K562 (cell line): ENCODE results near the gene AP2A2. TPM values are rescaled to one million over a fixed set of nuclear protein-coding genes. Genes with fewer than 3 reads are reported as not detected.

ENCODE experiments used
- ATAC-seq: fragments of 200-7000 bp; cut with Tn5 transposase; 3 replicates; pipeline ENCODE4 v1.9.1; 2020; ENCODE audit warnings: moderate library complexity
- BruUV-seq: library from RNA; stranded (reverse); fragments of 400-500 nt; replicated peaks from 2 replicates; lab custom pipeline; 2021; lab: Mats Ljungman, UMichigan
- CTCF ChIA-PET: fragments of 300-600 bp; formaldehyde crosslinking; extraction: SDS; loops from one replicate; lab custom pipeline; 2021; ENCODE audit warnings: low intra/inter-chr PET ratio; lab: Yijun Ruan, JAX
- POLR2A ChIA-PET: fragments of 300-600, 350-650 bp; sonication (Branson Sonifier 250); formaldehyde crosslinking; extraction: SDS; loops from one replicate; lab custom pipeline; 2021; ENCODE audit warnings: antibody characterized with exemption, inconsistent platforms; lab: Yijun Ruan, JAX
- DNase-seq, 4 experiments: peaks; one replicate each; pipeline versions ENCODE4 v3.0.0 to v3.0.0-alpha.2; 2011 to 2018; ENCODE audit warnings: low spot score in 3 of 4, mixed read lengths in 3 of 4; ENCODE audit errors: extremely low read depth in 1 of 4
- FAIRE-seq: peaks from 2 replicates; lab custom pipeline; 2011; peaks lifted over from hg19 to GRCh38; lab: Jason Lieb, UNC
- H2AFZ ChIP-seq: 2 replicates; pipeline ENCODE4 v1.6.0; 2011; ENCODE audit warnings: low read depth, low read length, control low read depth, inconsistent platforms
- H3K27ac ChIP-seq: fragments of 200-600 bp; 3 replicates; pipeline ENCODE4 v1.8.0; 2011; ENCODE audit warnings: low read depth, mild to moderate bottlenecking, control low read depth, inconsistent platforms, low read length, moderate library complexity, mixed read lengths; ENCODE audit errors: extremely low read depth
- H3K27me3 ChIP-seq, 2 experiments: fragments of 300-600 bp in 1 of 2; 2 replicates in 1 of 2; 3 replicates in 1 of 2; pipeline versions ENCODE4 v1.6.0 to v1.8.0; 2011; ENCODE audit warnings: inconsistent platforms in 2 of 2, low read length in 2 of 2, mild to moderate bottlenecking in 1 of 2, mixed read lengths in 1 of 2, moderate library complexity in 1 of 2; ENCODE audit not compliant: control insufficient read depth in 2 of 2, insufficient read depth in 2 of 2
- H3K36me3 ChIP-seq: fragments of 300-600 bp; 3 replicates; pipeline ENCODE4 v1.8.0; 2011; ENCODE audit warnings: mild to moderate bottlenecking, low read length, inconsistent platforms; ENCODE audit not compliant: control insufficient read depth, insufficient read depth
- H3K4me1 ChIP-seq, 2 experiments: fragments of 200-600 bp in 1 of 2; replicated peaks in 1 of 2; 2 replicates in 1 of 2; 3 replicates in 1 of 2; pipeline versions ENCODE4 v1.5.1 to v1.8.0; 2011; ENCODE audit warnings: inconsistent platforms in 2 of 2, low read length in 2 of 2, mild to moderate bottlenecking in 1 of 2, mixed read lengths in 1 of 2, moderate library complexity in 1 of 2; ENCODE audit not compliant: control insufficient read depth in 2 of 2, insufficient read depth in 2 of 2
- H3K4me2 ChIP-seq: 2 replicates; pipeline ENCODE4 v1.6.1; 2011; ENCODE audit warnings: low read length, control low read depth, inconsistent platforms, mixed read lengths; ENCODE audit not compliant: insufficient read depth
- H3K4me3 ChIP-seq: fragments of 200-600 bp; sonication (generic), shearing (Covaris generic); 2 replicates; pipeline ENCODE4 v1.5.1; 2016; ENCODE audit warnings: control low read depth, inconsistent platforms
- H3K79me2 ChIP-seq: fragments of 200-600 bp; 3 replicates; pipeline ENCODE4 v1.8.0; 2011; ENCODE audit warnings: low read length, inconsistent platforms; ENCODE audit not compliant: control insufficient read depth, insufficient read depth
- H3K9ac ChIP-seq, 2 experiments: 2 replicates each; pipeline versions ENCODE4 v1.6.0 to v1.6.1; 2011; ENCODE audit warnings: low read depth in 2 of 2, low read length in 2 of 2, control low read depth in 1 of 2, inconsistent platforms in 1 of 2, mild to moderate bottlenecking in 1 of 2, mixed read lengths in 1 of 2; ENCODE audit not compliant: insufficient read depth in 1 of 2
- H3K9me1 ChIP-seq: one replicate; pipeline ENCODE4 v1.6.0; 2011; ENCODE audit warnings: inconsistent platforms, mild to moderate bottlenecking, low read length, moderate library complexity; ENCODE audit not compliant: control insufficient read depth, insufficient read depth
- H3K9me3 ChIP-seq: replicated peaks from 2 replicates; pipeline ENCODE4 v1.5.1; 2011; ENCODE audit warnings: low read depth, low read length, inconsistent platforms; ENCODE audit not compliant: control insufficient read depth, insufficient read depth
- H4K20me1 ChIP-seq: replicated peaks from 2 replicates; pipeline ENCODE4 v1.6.1; 2011; ENCODE audit warnings: low read length, inconsistent platforms, mixed read lengths; ENCODE audit not compliant: control insufficient read depth, insufficient read depth
- ARHGAP35 ChIP-seq: fragments of 450-650 bp; IDR thresholded peaks from 2 replicates; pipeline ENCODE4 v1.6.1; 2018; ENCODE audit not compliant: partially characterized antibody
- BCL6 ChIP-seq: fragments of 250-450 bp; sonication (Bioruptor Pico); IDR thresholded peaks from 2 replicates; pipeline ENCODE4 v1.4.0; 2020
- CCNT2 ChIP-seq: IDR thresholded peaks from 2 replicates; pipeline ENCODE4 v1.6.1; 2011; ENCODE audit warnings: borderline replicate concordance, low read depth, mild to moderate bottlenecking, moderate library complexity, mixed read lengths, low read length; ENCODE audit not compliant: insufficient read length; ENCODE audit errors: extremely low read depth
- CHD1 ChIP-seq: fragments of 200-600 bp; sonication (generic); IDR thresholded peaks from one replicate; pipeline ENCODE4 v1.6.1; 2012; ENCODE audit warnings: mild to moderate bottlenecking, moderate library complexity, low read length, inconsistent platforms
- CREB5 ChIP-seq: fragments of 250-450 bp; sonication (Bioruptor Pico); IDR thresholded peaks from 2 replicates; pipeline ENCODE4 v1.5.0; 2020; ENCODE audit warnings: mild to moderate bottlenecking
- E2F1 ChIP-seq: sonication (generic); formaldehyde crosslinking; IDR thresholded peaks from 2 replicates; pipeline ENCODE4 v1.8.1; 2023; ENCODE audit warnings: mild to moderate bottlenecking, missing genetic modification reagents, moderate library complexity
- EGR1 ChIP-seq: fragments of 450-650 bp; conservative IDR thresholded peaks from 2 replicates; pipeline ENCODE4 v1.6.1; 2017; ENCODE audit warnings: mild to moderate bottlenecking
- FOXJ3 ChIP-seq: sonication (generic); formaldehyde crosslinking; IDR thresholded peaks from 2 replicates; pipeline ENCODE4 v1.4.0; 2020; ENCODE audit warnings: mild to moderate bottlenecking, missing genetic modification reagents
- KLF6 ChIP-seq: fragments of 250-450 bp; sonication (Bioruptor Pico); IDR thresholded peaks from 2 replicates; pipeline ENCODE4 v1.4.0; 2020; ENCODE audit warnings: mild to moderate bottlenecking, moderate library complexity, borderline replicate concordance
- MLLT1 ChIP-seq, 2 experiments: fragments of 450-650 bp; IDR thresholded peaks; 2 replicates each; pipeline ENCODE4 v1.6.1; 2016
- MYBL2 ChIP-seq, 2 experiments: fragments of 450-650 bp in 1 of 2; sonication (generic) in 1 of 2; formaldehyde crosslinking in 1 of 2; IDR thresholded peaks; 2 replicates each; pipeline versions ENCODE4 v1.6.1 to v1.8.1; 2017 to 2022; ENCODE audit warnings: borderline replicate concordance in 1 of 2, inconsistent platforms in 1 of 2, low read depth in 1 of 2, mild to moderate bottlenecking in 1 of 2, missing genetic modification reagents in 1 of 2, moderate library complexity in 1 of 2
- NR0B1 ChIP-seq: fragments of 450-650 bp; IDR thresholded peaks from one replicate; pipeline ENCODE4 v1.6.1; 2018; ENCODE audit warnings: mild to moderate bottlenecking, moderate library complexity; ENCODE audit not compliant: partially characterized antibody
- PYGO2 ChIP-seq: fragments of 450-650 bp; IDR thresholded peaks from 2 replicates; pipeline ENCODE4 v1.6.1; 2016; ENCODE audit warnings: mild to moderate bottlenecking, missing genetic modification characterization, moderate library complexity, missing compliant biosample characterization
- TFAM ChIP-seq: fragments of 250-450 bp; sonication (Bioruptor Pico); conservative IDR thresholded peaks from 2 replicates; pipeline ENCODE4 v1.5.0; 2021; ENCODE audit warnings: mild to moderate bottlenecking, moderate library complexity
- ZBED1 ChIP-seq: IDR thresholded peaks from 2 replicates; pipeline ENCODE4 v1.6.1; 2014
- ZKSCAN1 ChIP-seq: fragments of 150-350 bp; IDR thresholded peaks from 2 replicates; pipeline ENCODE4 v1.6.1; 2016; ENCODE audit warnings: low read depth, low read length
- ZNF134 ChIP-seq: fragments of 250-450 bp; sonication (Bioruptor Pico); conservative IDR thresholded peaks from 2 replicates; pipeline ENCODE4 v1.4.0; 2020
- ZNF174 ChIP-seq: fragments of 250-450 bp; sonication (Bioruptor Pico); IDR thresholded peaks from 2 replicates; pipeline ENCODE4 v1.4.0; 2020; ENCODE audit warnings: mild to moderate bottlenecking
- ZNF253 ChIP-seq: fragments of 250-450 bp; sonication (Bioruptor Pico); conservative IDR thresholded peaks from 2 replicates; pipeline ENCODE4 v1.6.1; 2021; ENCODE audit warnings: mild to moderate bottlenecking
- WGBS: fragments of 100-300 bp; shearing (Covaris generic); methylation state at CpG from one replicate; pipeline ENCODE4 v1.1.6; 2016; ENCODE audit warnings: low coverage, mixed read lengths; ENCODE audit not compliant: insufficient coverage; ENCODE audit errors: missing lambda C conversion rate; 5-methylcytosine and 5-hydroxymethylcytosine counted together
- in situ Hi-C: fragments of 300-500 bp; cut with MboI; formaldehyde crosslinking; loops from 4 replicates; pipeline ENCODE4 v1.15.0; 2018; ENCODE audit warnings: inconsistent platforms, mixed read lengths
- intact Hi-C: fragments of 100-400 bp; cut with micrococcal nuclease; formaldehyde crosslinking; loops from 2 replicates; pipeline ENCODE4 v1.14.2; 2022
- polyA plus RNA-seq, 8 experiments: library from polyadenylated mRNA; depleted of rRNA in 4 of 8; stranded (reverse) in 5 of 8; unstranded in 3 of 8; fragments of >200 nt; fragmentation: Nextera tagmentation in 2 of 8; fragmentation: Illumina TruSeq in 1 of 8; extraction: Ambion mirVana in 2 of 8; extraction: Trizol in 1 of 8; gene quantifications; 2 replicates each; pipeline versions ENCODE4 v1.2.1 to v1.2.3, GENCODE V29; 2011 to 2014; ENCODE audit warnings: inconsistent platforms in 1 of 8, missing spikeins in 1 of 8
- total RNA-seq, 7 experiments: library from RNA; depleted of rRNA in 6 of 7; stranded (reverse); fragments of >200 nt in 6 of 7; fragmentation: Illumina TruSeq in 2 of 7; extraction: Trizol in 2 of 7; gene quantifications; 2 replicates each; pipeline versions ENCODE4 v1.2.1 to v1.2.3, GENCODE V29; 2011 to 2021; ENCODE audit warnings: low replicate concordance in 1 of 7

The AP2A2 gene
- total and polyA plus RNA-seq, 9 of the 15 experiments (the other 6 are each of a cell fraction or from before 2014, with no cell fraction given): 0.69 to 41.7 (median 15.2) TPM

GRCh38 chr11:934527-934926 is 8.9 kb downstream of the AP2A2 start:
- BruUV-seq: no TSS peak
- Histone ChIP-seq H3K9me1 (no peaks in the 10 kb centered on the region), H3K9me3 (no peaks in the 10 kb centered on the region), H3K4me2 (no peak overlapping the region), H3K27me3 (no peaks in the 10 kb centered on the region), H3K4me1 (peaks cover 10 to 20% of the 10 kb centered on the region in 2 experiments), H4K20me1 (0 out of 2 replicates have a peak, but pooled peaks cover 2% of the 10 kb centered on the region), H2AFZ (no peak overlapping the region), H3K9ac (no peak overlapping the region), H3K27ac (no peak overlapping the region), H3K36me3 (no peaks in the 10 kb centered on the region), H3K79me2 (peaks cover 54% of the 10 kb centered on the region), H3K4me3 (no peak overlapping the region)
- no peak for ATAC-seq
- FAIRE-seq: no peak
- 80% methylated on average over 5 of the region's 6 CpGs for WGBS
- ChIA-PET CTCF (no interaction called here), POLR2A (interaction anchor here (1.3 kb wide), 1 partner anchor 11 kb away, joined by 4 read pairs; no protein-coding TSS in a partner anchor)
- intact Hi-C loops: no loop called here
- in situ Hi-C loops: no loop called here
- no peak for DNase-seq
- no peak for TF ChIP-seq FOXJ3 (CRISPR knock-in tag)
- TF ChIP-seq BCL6 (CRISPR knock-in tag): no peak
- no peak for TF ChIP-seq ZNF134 (CRISPR knock-in tag)
- TF ChIP-seq TFAM (CRISPR knock-in tag): no peak
- TF ChIP-seq PYGO2 (tag): no peak
- no peak for TF ChIP-seq EGR1
- no peak for TF ChIP-seq ZKSCAN1
- TF ChIP-seq MLLT1 (IDR thresholded peaks at IDR 0.05): no peak
- no peak for TF ChIP-seq ZNF174 (CRISPR knock-in tag)
- TF ChIP-seq MYBL2 (IDR thresholded peaks at IDR 0.05; ENCODE audit: low read depth): no peak
- TF ChIP-seq MYBL2 (CRISPR knock-in tag; IDR thresholded peaks at IDR 0.05; ENCODE audit: borderline replicate concordance): no peak
- TF ChIP-seq ZBED1: no peak
- TF ChIP-seq E2F1 (CRISPR knock-in tag): no peak
- TF ChIP-seq KLF6 (CRISPR knock-in tag): no peak
- TF ChIP-seq CREB5: no peak
- no peak for TF ChIP-seq CCNT2
- TF ChIP-seq ZNF253 (CRISPR knock-in tag): no peak
- no peak for TF ChIP-seq ARHGAP35
- no peak for TF ChIP-seq CHD1
- TF ChIP-seq NR0B1: no peak
